Cerebellar nuclear complex (tissue), 1 donor: ENCODE data around the gene S100A12.

Source experiments
- DNase-seq, 2 experiments: peaks; one replicate each; lab custom pipeline; 2025; lab: John Stamatoyannopoulos, UW

S100A12 gene

GRCh38 chr1:153368495-153368894 lies 6.9 kb downstream of the S100A12 start:
- DNase-seq, result no peak

DNA sequence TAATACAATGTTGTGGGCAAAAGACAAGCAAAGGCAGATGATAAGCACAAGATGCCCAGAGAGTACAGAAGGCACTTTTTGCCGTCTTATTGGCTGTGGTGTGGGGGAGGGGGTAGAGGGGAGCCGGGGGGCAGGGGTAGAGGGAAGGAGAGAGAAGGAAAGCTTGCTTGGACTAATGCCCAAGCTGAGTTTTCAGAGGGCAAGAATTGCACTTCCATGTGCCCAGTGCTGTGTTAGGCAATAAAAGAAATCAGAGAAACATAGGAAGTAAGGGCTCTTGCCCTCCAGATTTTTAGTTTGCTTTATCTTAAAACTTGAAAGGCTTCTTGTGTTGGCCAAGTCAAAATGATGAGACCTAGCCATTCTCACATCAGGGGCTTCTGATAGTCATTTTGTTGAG lies 8.3 kb downstream of the S100A12 start:
- DNase-seq, result no peak

GRCh38 chr1:153366261-153366660 lies 9.2 kb downstream of the S100A12 start:
- DNase-seq, result no peak

- DNase-seq, result no peak
These were observed 9.7 kb downstream of the S100A12 start for GRCh38 chr1:153365696-153366095.

DNA sequence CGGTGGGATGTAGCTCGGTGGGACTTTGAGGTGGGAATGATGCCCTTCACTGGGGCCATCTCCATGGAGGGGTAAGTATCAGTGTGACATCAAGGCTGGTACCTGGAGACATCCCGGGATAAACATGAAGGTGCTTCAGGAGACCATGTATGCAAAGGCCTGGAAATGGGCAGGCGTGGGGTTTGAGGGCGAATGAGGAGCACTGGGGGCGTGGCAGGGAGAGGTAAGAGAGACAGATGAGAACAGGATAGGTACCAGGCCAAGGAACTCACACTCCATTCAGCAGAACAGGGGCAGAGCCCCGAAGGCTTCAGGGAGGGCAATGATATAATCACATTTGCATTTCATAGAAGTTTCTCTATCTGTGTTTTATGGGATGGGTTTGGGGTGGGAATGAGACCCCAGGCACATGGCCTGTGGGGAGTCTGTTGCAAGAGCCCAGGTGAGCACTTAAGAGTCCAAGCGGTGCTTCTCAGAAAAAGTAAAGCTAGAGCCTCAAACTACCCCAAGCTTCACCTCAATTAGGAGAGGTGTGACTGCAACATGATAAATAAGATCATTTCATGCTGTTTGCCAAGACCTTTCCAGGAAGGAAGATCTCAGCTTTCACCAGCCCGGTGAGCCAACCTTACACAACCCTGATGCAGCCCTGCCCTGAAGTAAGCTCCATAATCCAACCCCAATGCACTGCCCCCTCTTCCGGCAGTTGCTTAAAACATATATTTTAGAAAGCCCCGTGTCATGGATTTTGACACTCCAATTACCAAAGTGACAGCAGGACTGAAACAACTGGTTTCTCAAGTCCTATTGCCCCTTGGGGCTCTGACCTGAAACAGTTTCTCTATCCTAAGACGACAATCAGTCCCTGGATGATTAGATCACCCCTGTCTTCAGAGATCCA lies 10.4 kb downstream of the S100A12 start:
- no peak for DNase-seq

DNA sequence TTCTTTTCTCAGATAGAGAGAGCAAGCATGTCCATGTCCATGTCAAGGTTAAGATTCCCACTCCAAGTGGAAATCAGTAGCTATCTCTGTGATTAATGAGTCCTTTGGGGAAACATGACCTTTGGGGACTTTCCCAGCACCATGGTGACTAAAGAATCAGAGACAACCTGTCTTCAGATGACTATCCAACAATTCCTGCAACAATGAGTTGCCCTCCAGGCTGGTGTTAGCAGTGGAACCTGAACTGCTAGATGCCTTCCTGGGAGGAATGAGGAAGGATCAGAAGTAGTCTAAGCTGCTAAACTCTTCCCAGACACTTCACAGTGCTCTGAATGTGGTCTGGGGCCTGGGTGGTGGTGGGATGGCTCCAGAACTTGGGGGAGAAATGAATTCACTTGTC lies 11.3 kb downstream of the S100A12 start:
- DNase-seq, result no peak

- DNase-seq, result no peak
These were observed 11.8 kb downstream of the S100A12 start for GRCh38 chr1:153363641-153364040.

DNA sequence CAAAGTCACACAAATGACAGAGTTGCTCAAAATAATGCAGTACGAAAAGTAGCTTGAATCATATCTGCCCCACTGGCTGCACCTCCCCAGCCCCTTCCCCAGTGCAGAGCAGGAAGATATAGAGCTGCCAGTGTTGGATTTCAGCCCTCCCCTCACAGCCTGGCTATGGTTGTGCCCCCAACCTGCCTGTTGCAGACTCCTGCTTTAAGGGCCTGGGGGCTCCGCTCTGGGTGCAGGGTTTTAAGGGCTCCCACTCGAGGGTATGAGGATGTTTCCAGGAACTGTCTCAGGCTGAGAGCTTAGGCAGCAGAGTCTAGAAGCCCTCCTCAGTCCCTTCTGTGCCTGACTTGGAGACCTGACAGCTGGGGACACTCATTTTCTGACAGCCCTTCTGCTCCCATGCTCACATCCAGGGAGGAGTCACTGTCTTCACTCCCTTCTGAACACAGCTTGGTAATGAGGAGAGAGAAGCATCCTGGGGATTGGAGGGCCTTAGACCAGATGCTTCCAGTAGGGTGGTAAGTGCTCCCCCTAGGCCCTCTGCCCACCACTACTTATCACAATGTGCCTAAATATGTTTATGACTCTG lies 13.1 kb downstream of the S100A12 start:
- no peak for DNase-seq

- DNase-seq, result no peak
These were observed 13.8 kb downstream of the S100A12 start for GRCh38 chr1:153361480-153362109.

DNA sequence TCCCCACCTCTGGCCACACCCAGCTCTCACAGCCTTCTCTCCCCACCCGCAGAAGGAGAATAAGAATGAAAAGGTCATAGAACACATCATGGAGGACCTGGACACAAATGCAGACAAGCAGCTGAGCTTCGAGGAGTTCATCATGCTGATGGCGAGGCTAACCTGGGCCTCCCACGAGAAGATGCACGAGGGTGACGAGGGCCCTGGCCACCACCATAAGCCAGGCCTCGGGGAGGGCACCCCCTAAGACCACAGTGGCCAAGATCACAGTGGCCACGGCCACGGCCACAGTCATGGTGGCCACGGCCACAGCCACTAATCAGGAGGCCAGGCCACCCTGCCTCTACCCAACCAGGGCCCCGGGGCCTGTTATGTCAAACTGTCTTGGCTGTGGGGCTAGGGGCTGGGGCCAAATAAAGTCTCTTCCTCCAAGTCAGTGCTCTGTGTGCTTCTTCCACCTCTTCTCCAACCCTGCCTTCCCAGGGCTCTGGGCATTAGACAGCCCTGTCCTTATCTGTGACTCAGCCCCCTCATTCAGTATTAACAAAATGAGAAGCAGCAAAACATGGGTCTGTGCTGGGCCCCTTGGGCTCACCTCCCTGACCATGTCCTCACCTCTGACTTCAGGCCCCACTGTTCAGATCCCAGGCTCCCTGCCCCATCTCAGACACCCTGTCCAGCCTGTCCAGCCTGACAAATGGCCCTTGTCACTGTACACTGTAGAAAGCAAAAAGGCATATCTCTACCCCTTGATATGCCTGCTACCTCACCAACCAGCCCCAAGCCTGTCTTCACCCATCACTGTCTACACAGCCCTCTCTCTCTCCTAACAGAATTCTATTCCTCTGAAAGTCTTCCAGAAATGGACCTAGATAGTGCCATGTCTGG lies 14.6 kb downstream of the S100A12 start:
- no peak for DNase-seq

DNA sequence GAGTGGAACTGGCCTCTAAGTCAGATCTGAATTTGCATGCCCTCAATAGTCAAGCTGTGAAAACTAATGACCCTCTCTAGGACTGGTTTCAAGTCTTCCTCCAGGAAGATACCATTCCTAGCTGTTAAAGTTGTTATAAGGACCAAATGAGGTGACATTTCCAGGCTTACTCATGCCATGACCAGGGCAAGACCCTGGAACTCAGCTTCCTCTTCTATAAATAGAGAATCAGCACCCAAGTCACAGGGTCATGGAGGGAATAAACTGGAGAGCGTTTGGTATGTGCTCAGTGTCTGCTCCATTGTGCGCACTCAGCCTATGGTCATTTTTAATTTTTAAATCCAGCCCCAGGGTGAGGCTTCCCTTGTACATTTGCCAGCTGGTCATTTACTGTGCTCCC lies 15.2 kb downstream of the S100A12 start:
- no peak for DNase-seq

- no peak for DNase-seq
These were observed 16.2 kb downstream of the S100A12 start for GRCh38 chr1:153359241-153359640.

GRCh38 chr1:153358691-153358975 lies 16.8 kb downstream of the S100A12 start:
- DNase-seq, result no peak

DNA sequence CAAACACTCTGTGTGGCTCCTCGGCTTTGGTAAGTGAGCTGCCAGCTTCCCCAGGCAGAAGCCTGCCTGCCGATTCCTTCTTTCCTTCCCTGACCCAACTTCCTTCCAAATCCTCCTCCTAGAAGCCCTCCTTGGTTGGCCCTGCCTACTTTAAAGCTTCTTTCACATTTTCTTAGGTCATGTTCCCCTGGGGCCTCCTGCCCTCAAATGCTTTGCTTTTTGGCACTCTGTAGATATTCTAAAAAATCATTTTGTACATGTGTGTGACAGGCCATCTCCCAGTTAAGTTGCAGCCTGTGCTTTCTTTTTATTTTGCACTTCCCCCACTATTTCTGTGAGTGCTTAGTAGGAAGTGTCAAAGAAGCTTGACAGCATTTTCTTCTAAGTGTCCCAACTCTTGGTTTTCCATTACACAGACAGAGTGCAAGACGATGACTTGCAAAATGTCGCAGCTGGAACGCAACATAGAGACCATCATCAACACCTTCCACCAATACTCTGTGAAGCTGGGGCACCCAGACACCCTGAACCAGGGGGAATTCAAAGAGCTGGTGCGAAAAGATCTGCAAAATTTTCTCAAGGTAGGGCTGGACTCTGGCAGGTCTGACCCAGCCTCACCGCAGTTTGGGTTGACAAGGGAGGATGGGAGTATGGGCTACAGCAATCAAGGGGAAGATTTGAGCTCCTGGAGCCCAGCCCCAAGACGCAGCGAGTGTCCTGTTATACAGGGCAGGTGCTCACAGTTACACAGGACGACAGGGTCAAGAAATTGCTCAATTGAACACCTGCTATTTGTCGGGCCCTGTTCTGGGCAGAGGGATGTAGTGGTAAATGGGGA lies 17.3 kb downstream of the S100A12 start, which contains the start of gene S100A9:
S100A9 (plus strand) TSS at position 2 of the 838 bp plus-strand sequence; CDS start at position 432, 430 bp downstream.
- no peak for DNase-seq

DNA sequence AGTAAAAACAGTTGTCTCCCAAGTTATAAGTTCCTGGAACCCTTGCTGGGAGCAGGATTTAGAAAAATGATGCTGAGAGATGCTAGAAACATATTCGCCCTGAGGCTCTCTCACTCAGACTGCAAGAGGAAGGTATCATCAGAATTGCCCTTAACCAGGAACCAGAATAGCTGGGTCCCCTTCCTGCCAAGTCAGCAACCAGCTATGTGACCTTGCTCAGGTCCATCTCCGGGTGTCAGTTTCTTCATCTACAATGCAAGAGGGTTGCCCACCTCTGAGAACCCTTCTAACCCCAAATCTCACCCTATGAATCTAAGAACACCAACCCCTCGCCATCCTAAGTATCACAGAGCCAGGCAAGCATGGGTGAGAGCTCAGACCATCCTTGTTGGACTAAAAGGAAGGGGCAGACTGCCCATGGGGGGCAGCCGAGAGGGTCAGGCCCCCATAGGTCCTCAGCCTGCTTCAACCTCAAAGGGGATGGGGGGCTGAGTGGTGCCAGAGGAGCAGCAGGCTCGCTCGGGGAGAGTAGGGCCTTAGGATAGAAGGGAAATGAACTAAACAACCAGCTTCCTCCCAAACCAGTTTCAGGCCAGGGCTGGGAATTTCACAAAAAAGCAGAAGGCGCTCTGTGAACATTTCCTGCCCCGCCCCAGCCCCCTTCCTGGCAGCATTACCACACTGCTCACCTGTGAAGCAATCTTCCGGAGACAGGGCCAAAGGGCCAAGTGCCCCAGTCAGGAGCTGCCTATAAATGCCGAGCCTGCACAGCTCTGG lies 18.2 kb downstream of the S100A12 start:
- no peak for DNase-seq

DNA sequence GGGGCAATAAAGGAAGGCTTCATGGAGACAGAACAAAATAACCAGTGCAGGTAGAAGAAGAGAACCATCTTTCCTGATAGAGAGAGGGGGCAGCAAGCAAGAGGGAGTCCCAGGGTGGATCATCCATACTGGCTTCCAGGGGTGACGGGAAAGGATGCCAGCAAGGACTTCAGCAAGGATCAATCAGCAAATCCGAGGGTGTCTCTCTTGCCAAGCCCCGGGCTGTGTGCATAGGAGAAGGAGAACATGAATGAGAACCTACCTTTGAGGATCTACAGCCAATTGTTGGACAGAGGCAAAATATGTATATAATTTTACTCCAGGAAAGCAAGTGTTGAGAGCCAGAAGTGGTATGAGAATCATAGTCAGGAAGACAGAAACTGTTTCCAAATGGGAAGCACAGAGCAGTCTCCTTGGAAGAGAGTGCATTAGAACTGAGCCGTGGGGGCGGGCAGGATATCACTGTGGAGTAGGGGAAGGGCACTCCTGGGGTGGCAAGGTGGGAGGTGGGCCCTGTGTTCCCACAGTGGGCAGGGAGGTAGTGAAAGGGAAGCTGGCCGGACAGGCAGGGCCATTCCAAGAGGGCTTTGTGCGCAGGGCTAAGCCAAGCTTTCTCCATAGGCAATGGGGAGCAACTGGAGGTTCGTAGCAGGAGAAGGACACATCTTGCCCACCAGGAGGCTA lies 18.9 kb downstream of the S100A12 start:
- DNase-seq, result no peak

DNA sequence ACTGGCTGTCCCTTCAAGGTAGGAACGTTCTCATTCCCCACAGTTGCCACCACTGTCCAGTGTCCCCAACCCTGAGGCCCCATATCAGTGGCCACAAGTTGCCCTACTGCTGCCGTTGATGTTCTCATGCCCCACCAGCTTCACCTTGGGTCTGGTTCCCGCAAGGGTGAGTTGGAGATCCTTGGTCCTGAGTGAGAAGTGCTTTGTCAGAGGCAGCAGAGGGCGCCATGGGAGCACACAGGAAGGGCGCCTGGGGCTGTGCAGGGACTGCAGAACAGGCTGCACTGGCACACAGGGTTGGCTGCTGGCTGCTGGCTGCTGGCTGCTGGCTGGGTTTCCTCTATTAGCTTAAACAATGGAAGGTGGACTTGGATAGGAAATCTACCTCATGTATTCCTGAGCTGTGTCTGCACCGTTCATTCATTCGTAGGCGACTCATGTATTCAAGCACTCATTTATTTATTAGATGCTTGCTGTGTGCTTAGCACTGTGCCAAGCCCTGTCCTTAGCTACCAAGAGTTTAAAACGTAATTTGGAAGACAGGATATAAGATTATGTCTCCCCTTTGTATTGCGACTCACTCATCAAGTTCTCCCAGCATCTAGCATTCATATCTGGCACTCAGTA lies 19.9 kb downstream of the S100A12 start:
- no peak for DNase-seq

- no peak for DNase-seq
These were observed 20.8 kb downstream of the S100A12 start for GRCh38 chr1:153354515-153355193.
